GM19324 (cell line): ENCODE measurements around the gene CREBRF.
A peak's percentile ranks its signal among the peaks of the same experiment; 100 is the strongest.
"Not testable (repeated sequence)": the region's sequence is repeated elsewhere in the genome, so short reads cannot be mapped to it uniquely, and the experiment has no call there.

Experiments
- ATAC-seq: cut with Tn5 transposase; IDR thresholded peaks from one replicate; pipeline ENCODE4 v1.9.1; 2021; ENCODE audit warnings: mild to moderate bottlenecking, moderate library complexity; ENCODE audit not compliant: unreplicated experiment, low FRiP score

Gene CREBRF

DNA sequence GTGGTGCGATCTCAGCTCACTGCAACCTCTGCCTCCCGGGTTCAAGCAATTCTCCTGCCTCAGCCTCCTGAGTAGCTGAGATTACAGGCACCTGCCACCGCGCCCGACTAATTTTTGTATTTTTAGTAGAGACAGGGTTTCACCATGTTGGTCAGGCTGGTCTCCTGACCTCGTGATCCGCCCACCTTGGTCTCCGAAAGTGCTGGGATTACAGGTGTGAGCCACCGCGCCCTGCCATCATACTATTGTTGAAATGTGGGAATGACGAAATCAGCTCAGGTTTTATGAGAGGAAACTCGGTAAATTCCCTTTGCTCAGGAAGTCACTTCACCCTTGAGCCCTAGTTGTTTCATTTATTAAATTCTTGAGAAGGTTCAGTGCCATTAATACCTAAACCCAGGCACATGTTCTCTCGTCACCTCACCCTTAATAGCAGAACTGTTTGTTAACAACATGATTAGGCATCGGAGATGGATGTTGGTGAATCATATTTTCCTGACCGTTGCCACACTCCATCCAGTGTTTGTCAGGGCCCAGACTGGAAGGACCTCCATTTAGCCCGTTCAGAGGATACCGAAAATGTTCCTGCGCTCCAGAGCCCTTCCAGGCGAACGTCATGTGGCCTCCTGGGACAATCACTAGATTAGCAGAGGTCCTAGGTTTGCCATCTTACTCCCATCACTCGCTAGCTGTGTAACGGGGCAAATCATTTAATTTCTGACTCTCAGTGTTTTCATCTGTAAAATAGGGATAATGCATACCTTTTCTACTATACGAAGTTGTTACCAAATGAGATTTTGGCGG lies 20.0 kb upstream of the CREBRF start:
- ATAC-seq = peak; percentile 52

DNA sequence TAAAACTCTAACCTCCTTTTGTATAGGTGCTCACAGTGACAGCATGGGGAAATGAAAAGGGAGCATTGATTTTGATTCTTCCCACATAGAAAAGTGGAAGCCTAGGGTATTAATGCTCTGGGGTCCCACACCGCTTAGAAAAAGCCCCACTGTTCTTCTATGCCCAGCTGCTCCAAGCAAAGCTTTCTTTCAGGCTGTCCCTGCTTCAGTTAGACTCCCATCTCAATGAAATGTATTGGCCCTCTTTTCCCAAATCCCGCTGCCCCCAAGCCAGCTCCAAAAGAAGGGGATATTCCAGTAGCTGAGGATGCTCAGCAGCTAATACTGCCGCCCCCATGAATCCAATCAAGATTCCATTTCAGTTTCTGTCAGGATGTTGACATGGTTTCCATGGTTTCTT lies 17.0 kb upstream of the CREBRF start:
- ATAC-seq = no peak

DNA sequence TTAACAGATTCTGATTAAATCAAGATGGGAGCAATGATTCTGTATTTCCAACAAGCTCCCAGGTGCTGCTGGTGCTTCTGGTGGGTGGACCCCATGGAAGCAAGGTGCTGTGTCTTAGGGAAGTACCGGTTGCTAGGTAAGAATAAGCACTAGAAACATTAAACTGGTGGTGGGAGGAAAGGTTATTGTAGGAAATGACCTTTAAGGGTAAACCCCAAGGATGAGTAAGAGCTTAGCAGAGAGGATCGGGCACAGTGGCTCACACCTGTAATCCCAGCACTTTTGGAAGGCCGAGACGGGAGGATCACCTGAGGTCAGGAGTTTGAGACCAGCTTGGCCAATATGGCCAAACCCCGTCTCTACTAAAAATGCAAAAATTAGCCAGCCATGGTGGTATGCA lies 16.2 kb upstream of the CREBRF start:
- ATAC-seq = no peak

DNA sequence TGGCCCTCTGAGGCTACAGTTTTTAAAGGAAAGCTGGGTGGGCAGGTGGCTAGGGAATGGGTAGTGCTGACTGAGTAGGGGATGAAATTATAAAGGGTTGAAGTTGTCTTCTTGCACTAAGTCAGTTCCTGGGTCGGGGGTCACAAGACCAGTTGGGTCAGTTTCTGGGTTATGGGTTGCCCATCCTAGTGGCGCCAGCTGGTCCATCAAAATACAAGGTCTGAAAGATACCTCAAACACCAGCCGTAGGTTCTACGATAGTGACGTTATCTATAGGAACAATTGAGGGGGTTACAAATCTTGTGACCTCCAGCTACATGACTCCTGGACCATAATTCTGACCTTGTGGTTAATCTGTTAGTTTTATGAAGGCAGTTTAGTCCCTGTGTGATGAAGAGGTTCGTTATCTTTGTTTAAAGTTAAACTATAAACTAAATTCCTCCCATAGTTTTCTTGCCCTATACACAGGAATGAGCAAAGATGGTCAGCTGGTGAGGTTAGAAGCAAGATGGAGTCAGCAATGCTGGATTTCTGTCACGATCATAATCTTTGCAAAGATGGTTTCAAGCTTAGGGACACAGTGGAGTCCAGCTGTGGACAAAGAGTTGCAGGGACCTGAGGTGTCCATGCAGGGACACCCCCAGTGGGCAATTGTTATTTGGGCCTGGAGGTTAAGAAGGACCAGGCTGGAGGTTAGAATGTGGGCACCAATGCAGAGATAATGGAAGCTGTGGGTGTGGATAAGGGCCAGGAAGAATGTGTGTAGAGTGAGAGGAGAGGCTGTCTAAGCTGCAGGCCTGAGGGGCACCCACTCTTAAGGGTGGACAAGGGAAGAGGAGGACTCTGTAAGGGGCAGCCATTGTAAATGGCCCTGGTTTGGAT lies 14.0 kb upstream of the CREBRF start:
- ATAC-seq = no peak

DNA sequence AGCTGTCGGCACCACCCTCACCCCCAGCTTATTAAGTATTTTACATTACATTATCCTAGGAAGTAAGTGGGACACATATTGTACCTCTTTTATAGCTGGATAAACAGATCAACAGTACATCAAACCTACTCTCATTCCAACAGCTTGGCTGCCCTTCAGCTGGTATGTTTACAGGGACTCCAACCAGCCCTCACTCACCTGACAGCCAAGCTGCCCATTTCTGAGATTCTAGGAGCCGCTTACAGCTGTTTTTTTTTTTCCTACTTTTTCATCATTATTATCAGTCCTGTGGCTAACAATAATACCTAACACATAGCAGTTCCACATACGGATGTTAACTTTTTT lies 13.4 kb upstream of the CREBRF start:
- no peak for ATAC-seq

DNA sequence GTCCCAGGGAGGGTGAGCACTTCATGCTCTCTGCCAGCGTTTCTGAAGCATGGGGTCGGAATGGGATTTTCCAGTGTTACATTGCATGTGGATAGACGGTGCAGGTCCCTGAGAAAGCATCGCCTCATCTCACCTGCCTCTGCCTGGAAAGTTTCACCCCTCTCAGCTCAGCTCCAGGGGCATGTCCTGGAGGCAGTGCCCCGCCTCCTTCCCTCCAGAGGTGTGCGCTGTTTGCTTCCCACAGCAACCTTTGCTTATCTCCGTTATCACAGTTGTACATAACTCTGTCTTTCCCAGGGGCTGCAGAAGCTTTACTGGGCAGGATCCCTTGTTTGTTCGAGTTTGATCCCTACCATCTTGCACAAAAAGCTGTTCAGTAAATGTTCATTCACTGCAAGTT lies 10.7 kb upstream of the CREBRF start:
- ATAC-seq = no peak

DNA sequence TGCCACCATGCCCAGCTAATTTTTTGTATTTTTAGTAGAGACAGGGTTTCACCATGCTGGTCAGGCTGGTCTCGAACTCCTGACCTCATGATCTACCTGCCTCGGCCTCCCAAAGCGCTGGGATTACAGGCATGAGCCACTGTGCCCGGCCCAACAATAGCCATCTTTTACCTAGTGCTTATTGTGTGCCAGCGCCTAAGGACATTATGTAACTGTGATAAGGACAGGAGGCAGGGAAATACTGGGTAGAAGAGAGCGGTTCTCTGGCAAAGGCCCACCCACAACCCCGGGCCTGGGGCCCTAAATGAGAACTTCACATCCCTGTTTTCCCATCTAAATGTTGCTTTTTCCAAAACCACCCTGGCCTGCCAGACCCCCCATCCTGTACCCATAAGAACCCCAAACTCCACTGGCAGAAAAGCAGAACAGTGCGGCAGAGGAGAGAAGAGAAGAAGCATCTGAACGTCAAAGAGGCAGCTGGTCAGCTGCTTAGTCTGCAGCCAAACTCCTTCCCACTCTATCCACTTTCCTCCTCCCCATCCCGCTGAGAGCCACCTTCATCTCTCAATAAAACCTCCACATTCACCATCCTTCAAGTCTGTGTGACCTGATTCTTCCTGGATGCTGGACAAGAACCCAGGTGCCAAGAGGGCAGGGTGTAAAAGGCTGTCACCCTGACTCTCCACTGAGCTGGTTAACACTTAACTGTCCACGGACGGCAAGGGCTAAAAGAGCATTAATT lies 8.9 kb upstream of the CREBRF start:
- not testable (repeated sequence) for ATAC-seq

DNA sequence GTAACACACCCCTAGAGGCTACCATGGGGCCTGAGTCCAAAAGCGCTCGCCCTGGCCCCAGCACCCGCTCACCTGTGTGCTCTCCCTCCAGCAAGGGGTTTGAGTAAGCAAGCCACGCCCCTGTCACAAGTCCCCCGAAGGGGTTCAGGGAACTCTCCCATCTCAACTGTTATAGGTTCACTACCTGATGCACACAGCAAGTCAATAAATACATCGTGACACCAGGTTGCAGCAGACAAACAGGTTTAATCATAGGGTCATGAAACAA lies 8.4 kb upstream of the CREBRF start:
- no peak for ATAC-seq

DNA sequence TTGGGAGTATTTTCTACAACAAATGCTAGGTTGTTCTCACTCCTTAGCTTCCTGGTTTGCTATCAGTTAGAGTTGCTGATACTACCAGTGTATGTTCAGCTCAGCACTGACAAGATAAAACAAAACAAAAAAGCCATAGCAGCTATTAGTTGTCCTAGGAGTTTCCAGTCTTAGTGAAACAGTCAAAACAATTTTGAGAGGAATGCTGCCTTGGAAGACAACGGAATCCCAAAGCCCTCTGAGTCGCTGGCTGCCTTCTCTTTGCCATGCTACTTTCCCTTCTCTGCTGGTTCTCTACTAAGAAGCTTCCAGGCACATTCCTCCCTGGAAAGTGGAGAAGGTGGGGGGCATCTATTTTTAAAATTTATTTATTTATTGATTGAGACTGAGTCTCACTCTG lies 5.4 kb upstream of the CREBRF start:
- no peak for ATAC-seq

DNA sequence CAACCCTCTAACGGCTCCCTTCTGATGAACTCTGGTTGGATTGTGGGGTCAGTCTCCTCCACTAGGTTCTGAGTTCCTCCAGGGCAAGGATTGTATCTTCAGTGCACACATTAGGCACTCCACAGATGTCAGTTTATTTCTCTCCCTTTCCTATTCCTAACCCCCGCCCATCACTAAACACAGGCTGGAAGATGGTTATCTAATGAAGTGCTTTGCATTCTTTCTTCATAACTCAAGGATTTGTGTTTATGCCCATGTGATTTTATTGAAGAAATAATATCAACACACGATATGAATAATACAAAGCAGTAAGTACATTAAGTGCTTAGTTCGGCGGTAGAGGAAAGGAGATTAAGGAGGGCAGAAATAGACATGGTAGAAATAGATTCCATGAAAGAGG lies 4.4 kb upstream of the CREBRF start:
- no peak for ATAC-seq

DNA sequence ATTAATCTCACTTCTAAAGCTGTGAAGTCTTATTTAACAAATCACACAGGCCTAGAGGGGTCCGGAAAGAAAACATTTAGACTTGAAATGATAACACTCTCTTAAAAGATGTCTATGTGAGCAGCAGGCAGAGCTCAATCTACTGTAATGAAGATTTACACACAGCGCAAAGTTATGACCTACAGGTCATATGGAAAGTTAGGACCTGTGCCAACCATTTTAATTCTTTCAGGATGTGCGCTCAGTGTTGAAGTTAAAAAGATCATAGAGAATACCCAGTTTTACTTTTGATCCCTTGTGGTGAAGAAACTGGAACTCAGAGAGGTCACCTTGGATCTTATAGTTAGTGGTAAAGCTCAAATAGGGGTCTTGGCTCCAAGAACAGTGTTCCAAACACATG lies 3.1 kb upstream of the CREBRF start:
- ATAC-seq = no peak

DNA sequence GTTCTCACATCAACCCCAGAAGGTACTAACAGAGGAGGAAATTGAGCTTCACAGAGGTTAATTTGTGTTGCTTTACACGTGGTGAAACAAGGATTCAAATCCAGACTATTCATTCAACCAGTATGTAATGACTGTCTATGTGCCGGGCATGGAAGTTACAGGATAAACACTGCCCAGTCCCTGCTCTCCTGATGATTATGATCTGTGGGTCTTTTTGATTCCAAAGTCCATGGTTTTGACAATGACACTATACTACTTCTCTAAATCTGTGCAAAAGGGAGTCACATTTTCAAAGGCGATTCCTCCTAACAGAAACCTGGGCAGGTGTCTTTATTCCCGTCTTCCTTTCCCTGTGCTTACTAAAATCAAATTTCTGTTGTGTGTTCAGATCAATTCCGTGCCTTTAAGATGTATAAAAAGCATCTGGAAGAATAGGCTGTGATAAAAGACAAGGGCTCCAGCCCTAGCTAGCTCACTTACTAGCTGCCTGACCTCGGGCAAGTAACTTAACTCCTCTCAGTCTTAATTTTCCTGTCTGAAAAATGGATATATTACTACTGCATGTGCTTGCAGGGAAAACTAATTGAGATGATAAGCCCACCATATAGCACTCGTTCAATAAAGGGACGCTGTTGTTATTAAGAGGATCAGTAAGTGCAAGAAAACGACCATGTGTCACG lies 970 bp upstream of the CREBRF start:
- no peak for ATAC-seq

DNA sequence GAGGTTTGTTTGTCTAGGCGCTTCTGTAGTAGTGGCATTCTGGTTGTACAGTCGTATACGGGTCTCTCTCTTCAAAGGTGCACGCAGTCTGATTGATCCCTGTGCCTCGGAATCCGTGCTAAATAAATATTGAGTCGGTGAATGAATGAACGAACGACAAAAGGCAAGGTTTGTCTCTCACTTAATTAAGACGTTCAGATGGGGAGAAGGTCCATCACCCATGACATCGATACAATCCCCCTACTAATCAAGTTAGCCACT lies 500 bp upstream of the CREBRF start:
- peak; percentile 1 for ATAC-seq

DNA sequence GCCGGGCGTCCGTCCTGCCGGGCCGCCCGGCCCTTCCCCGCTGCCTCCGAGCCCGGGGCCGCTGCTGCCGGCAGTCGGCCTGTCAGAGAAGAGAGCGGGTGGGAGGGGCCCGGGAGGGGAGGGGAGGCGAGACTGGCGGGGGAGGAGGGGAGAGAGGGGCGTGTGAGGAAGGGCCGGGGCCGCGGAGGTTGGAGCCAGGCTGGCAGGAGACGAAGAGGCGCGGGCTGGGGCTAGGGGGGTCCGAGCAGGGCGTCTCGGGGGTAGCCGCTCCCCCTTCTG lies 570 bp downstream of the CREBRF start:
- peak; percentile 32 for ATAC-seq

DNA sequence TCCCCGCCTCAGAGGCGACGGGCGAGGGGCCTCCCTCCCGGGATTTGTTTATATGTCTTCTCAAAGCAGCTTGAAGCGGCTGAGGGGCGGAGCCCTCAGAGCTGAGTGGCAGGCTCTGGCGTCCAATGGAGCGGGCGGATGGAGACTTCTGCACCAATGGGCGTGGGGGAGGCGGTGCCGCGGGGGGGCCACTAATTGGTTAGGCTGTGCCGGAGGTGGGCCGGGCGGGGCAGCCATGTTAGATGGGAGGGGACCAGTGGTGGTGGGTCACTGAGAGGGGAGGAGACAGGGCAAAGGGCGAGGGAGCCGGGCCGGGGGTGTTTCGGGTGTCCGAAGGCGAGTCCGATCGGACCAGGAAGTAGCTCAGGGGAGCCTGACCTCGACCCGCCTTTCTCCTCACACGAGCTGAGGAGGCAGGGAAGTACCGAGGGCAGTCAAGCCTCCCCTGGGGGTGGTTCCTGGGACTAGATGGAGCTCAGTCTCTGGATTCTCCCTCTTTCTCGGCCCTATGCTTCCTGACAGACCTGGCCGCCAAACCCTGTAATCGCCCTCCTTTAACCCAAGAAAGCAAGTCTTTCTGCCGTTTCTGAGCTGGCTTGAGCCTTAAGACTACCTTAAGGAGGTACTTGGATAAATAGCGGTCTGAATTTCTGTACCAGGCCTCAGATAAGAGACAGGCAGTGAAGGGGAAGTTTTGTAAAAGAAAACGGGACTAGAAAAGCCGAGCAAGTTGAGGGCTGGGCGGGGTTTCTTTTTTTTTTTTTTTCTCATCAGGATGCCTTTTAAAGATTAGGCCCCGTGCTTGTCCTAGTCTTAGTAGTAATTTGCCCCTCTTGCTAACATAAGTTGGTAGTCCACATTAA lies 1.1 kb downstream of the CREBRF start:
- peak; percentile 80 for ATAC-seq

DNA sequence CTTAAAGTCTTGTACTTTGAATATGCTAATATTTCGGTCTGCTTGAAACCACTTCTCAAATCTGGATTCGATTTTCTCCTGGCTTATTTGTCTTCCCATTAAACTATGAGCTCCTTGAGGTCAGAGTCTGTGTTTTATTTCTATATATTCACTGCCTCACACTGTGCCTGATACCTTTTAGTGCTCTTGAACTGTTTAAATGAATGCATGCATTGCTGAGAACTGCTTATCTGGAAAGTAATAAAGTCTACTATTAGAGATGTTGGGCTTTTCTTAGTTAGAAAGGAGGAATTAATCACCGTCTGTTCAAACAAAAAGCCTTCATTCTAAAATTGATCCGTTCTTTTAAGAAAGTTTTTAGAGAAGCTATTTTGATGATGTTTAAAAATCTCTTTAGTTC lies 6.0 kb downstream of the CREBRF start:
- no peak for ATAC-seq

DNA sequence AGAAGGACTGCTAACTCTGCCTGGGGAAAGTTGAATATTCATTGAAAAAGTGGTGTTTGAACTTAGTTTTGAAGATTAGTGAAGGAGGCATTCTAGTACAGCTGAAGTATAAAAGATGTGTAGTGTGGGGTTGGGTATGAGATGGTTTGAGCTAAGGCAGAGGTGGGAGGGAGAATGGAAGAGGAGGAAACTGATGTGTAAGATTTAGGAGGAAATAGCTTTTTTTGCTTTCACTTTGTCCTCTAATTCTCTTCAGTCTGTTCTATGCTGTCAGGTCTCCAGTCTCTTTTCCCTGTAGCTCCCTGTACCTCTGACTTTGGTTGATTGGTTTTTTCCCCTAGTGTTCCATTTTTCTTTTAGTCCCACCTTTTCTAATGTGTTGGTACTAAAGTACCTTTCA lies 9.0 kb downstream of the CREBRF start:
- no peak for ATAC-seq

DNA sequence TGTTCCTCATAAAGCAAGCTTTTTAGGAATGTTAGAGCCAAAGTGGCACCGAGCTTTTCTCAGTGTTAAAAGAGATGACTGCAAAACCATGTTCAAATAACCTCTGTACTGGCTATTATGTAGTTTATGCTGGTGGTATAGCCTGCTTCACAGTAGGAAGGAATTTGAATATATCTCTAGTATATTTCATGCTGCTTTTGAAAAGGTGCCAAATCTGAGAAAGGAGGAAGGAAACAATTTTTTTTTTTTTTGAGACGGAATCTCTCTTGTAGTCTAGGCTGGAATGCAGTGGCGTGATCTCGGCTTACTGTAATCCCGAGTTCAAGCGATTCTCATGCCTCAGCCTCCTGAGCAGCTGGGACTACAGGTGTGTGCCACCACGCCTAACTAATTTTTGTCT lies 13.5 kb downstream of the CREBRF start:
- no peak for ATAC-seq

DNA sequence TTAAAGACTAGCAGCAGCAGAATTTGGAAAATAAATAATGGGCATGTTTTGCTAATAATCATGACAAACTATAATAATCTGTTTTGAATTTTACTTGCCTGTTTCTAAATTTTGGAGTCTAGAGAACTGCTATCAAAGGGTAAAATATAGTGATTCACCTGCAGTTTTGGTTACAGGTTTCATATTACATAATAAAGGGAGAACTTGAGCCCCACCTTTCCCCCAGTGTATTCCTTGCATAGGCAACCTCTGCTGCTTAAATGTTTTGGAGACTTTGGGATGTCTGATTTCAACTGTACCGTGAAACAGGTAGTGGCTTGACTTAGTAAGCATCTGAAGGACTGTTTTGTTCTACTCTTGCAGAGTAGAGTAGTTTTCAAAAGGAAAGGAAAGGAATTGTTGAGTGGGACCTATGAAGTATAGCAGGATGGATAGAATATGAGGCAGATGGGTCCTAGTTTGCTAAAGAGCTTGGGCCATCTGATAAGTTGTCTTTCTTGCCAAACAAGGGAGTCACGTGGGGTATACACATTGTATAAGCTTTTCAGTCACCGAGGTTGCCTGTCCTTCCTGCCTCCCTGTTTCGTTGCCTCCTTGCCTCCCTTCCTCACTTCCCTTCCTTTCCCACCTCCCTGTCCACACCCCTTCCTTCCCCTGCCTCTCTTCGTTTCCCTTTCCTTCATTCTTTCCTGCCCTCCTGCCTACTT lies 19.1 kb downstream of the CREBRF start:
- ATAC-seq = no peak

DNA sequence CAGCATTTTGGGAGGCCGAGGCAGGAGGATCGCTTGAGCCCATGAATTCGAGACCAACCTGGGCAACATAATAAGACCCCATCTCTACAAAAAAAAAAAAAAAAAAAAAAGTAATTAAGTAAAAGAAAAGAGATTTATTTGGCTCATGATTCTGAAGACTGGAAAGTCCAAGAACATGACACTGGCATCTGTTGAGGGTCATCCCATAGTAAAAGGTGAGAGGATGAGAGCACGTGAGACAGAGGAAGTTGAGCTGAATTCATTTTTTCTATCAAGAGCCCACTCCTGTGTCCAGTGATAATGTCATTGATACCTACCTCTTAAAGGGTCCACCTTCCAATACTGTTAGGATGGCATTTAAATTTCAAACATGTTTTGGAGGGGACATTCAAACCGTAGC lies 19.8 kb downstream of the CREBRF start:
- no peak for ATAC-seq
